GM21529 (cell line): ENCODE results near the gene SND1.

Source experiments
- ATAC-seq: cut with Tn5 transposase; IDR thresholded peaks from one replicate; pipeline ENCODE4 v1.9.1; 2021; ENCODE audit not compliant: unreplicated experiment

SND1 gene

DNA sequence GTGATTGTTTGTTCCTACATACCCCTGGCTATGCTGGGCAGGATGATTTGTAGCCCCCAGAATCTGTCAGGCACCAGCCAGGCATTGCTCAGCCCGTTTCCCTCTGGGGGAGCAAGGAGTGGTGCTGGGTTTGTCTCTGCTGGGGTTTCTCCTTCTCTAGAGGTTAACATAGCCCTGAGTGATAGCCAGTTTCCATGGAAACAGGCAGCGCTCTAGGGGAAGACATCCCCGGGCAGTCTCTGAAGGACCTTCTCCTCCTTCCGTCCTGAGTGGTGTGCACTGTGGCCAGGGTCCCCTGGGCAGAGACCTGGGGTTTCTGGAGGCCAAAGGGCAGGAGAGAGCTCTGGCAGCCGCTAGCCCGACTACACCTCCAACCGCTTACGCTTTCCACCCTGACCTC lies 429.8 kb downstream of the SND1 start:
- ATAC-seq: no peak

GRCh38 chr7:128082431-128082830 lies 430.4 kb downstream of the SND1 start:
- ATAC-seq: no peak

- no peak for ATAC-seq
Observed at GRCh38 chr7:128084896-128085608, 433.1 kb downstream of the SND1 start.

GRCh38 chr7:128090492-128090891 lies 438.5 kb downstream of the SND1 start:
- ATAC-seq: no peak

DNA sequence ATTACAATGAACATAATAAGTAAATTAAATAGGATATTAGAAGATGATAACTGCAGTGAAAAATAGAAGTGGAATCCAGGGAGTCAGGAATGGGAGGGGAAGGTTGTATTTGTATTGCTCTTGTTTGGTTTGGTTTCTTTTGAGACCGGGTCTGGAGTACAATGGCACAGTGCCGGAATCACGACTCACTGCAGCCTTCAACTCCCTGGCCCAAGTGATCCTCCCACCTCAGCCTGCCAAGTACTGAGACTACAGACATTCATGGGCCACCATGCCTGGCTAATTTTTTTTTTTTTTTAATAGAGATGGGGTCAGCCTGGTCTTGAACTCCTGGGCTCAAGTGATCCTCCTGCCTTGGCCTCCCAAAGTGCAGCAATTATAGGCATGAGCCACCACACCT lies 439.1 kb downstream of the SND1 start:
- no peak for ATAC-seq

DNA sequence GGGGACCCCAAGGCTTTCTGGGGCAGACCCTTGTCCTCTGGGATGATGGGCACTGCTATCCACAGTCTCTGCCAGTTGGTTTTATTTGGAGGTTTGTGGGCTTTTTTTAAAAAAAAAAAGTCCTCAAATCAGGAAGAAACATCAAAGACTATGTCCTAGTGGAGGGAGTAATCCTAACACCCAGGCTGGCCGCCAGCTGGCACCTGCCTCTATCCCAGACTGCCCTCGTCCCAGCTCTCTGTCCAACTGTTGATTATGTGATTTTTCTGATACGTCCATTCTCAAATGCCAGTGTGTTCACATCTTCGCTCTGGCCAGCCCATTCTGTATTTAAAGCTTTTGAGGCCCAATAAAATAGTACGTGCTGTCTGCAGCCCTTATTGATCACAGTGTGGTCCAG lies 440.2 kb downstream of the SND1 start:
- ATAC-seq: no peak

DNA sequence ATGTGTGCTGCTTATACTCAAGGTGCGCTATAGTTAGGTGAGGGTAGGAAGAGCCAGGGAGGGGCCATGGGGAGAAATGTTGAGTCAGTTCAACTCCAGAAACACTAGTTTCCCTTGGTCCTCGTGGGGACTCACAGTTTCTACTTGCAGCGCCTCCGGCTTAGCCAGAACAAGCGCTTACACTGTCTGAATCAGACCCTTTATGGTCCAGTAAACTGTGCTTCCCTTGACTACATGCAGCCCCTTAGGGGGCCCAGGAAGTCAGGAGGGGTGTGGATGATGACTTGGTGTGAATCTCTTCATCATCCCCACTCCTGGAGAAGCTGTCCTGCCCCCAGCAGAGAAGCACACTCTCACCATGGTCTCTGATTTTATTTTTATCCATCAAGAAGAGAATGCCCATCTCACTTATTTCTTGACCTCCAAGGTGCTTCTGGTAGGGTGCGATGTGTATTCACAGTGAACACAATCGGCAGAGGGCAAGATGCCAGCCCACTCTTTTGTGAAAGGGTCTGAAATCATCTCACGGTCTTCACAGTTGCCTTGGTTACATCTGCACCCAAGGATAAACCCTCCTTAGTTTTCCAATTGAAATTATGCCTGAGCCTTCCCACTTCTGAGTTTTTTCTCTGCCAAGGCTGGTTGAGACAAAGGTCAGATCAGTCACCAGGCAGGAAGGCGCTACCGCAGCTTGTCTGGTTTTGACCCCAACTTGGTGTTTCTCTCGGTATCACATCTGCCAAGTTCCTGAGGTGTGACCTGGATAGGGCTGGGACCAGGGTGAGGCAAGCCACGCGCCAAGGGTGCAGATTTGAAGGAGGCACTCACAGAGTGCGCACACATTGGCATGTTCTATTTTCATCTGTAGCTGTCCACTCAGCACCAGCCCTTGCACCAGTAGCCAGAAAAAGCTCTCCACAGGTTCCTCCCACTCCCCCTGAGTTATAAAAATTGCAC lies 441.9 kb downstream of the SND1 start:
- ATAC-seq: no peak

- no peak for ATAC-seq
Observed at GRCh38 chr7:128094686-128095085, 442.7 kb downstream of the SND1 start.

- ATAC-seq: no peak
Observed at GRCh38 chr7:128097211-128097731, 445.3 kb downstream of the SND1 start.

DNA sequence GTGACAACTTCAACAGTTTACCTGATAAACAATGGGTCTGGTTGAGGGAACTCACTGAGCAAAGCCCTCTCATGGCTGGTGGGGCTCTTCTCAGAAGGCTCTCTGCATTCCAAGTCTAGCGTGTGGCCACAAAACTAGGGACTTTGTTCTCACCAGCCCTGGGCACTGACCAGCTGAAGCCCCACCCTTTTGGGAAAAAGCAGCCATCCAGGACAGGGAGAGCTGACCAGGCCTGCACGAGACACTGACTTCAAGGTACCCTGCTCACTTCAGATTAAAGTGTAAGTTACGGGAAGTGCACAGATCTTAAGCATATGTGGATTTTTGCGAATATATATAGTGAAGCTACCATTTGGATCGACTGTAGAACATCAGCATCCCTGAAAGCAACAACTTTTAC lies 446.6 kb downstream of the SND1 start:
- ATAC-seq: no peak

DNA sequence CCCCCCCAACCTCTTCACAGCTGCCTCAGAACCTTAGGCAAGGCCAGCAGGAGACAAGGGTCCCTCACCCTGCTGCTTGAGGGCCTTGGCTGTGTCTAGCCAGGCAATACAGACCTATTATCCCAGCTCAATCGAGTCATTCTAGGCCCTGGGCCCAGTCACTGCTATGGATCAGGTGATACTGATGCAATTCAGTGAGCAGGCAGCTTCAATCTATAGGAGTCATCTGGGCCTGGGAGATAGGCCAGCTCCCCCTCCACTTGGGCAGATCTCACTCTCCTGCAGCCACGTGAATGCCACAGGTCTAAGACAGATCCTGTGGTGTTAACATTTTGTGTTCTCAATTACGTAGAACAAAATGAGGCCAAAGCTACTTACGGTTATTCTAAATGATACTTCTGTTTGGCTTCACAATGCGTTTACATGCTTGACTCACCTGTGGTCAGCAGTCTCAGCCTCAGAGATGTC lies 447.2 kb downstream of the SND1 start:
- no peak for ATAC-seq

DNA sequence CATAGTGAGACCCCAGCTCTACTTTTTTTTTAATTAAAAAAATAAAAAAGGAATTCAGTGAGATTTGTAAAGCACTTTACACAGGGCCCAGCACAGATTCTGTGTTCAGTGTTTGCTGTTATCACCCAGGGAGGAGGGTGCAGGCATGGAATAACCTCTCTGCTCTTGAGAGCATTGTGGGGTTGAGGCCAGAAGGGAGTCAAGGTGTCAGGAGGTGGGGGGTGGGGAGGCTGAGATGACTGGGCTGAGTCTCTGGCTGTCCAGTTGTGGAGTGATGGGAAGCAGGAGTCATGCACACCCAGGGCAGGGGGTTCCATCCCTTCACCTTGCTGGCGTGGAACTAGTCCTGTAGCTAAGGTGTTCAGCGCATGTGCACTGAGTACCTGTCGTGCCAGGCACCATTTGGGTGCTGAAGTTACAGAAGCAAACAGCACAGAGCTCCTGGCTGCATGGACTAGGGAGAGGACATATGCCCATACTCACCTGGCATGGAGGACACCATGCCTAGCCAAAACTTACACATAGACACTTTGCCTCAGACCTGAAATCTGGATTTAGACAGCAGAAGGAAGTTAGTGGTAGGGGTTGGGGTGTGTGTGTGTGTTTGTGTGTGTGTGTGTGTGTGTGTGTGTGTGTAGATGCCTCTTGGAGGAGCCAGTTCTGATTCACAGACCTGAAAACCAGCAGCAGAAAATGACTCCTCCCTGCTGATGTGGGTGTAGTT lies 448.4 kb downstream of the SND1 start:
- ATAC-seq: no peak

GRCh38 chr7:128100949-128101713 lies 449.1 kb downstream of the SND1 start:
- ATAC-seq: no peak

- no peak for ATAC-seq
Observed at GRCh38 chr7:128102490-128103291, 450.7 kb downstream of the SND1 start.

DNA sequence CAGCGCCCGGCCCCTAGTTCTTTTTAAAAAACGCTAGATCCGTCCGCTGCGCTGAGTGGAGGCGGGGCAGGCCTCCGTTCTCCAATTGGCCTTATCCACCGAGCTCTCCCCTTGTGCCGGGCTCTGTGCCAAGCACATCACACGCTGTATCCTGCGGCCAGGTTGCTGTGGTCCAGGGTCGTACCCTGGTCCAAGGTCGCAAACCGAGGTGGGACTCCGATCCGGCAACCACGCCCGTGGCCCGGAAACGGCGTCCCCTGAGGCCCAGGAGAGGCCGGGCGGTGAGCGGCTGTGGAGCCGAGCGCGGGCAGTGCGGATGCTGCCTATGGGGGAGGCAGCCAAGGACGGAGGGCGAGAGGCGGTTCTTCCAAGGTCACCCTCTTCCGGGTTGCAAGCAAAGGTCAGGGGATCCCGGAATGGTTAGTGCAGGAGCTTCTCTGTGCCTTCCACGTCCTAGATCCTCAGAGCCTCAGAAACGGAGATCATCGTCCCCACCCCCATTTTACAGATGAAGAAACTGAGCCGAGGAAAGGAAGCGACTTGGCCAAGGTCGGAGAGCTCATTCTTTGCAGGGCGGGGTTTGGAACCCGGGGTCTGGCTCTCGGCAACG lies 451.6 kb downstream of the SND1 start:
- ATAC-seq: peak; percentile 41

- peak; percentile 16 for ATAC-seq
Observed at GRCh38 chr7:128104108-128104742, 452.2 kb downstream of the SND1 start.

DNA sequence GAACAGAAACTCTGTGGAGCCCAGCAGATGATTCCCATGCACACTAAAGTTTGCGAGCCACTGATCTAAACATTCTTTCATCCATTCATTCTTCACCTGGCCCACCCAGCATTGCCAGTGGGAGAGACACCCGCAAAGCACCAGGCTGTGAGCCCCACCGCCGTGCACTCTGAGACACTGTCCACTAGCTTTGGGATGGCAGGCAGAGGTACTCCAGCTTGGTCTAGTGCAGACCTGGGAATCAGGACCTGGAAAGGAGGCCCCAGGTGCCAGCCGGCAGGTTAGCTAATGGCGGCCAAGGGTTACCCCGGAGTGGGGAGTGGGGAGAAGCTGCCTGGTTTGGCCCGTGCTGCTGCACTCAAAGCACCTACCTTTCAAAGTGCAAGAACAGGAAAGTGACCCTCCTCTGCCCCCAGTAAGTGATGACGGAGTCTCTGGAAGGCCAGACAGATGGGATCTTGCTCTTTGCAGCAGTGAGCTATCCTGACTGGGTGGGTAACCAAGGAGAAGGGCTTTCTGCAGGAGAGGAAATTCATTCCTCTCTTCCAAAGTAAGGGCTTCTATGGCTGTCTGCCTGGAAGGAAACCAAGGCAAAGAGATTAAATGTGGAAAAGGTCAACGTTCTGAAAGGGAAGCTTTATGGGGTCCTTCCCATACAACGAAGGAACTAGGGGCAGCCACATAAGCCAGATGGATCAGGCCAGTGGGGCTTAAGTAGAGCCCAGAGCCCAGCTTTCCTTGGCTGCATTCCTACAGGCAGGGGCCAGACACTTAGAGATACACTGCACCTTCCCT lies 453.4 kb downstream of the SND1 start:
- ATAC-seq: no peak

GRCh38 chr7:128106821-128107220 lies 454.8 kb downstream of the SND1 start:
- ATAC-seq: no peak
